Pancreas (tissue), 10 donors: ENCODE results near the gene PTAFR. TPM values are rescaled to one million over a fixed set of nuclear protein-coding genes. Genes with fewer than 3 reads are reported as not detected.

ENCODE experiments used
- ATAC-seq, 4 donors: fragments of 200-7000 bp; cut with Tn5 transposase; one replicate each; pipeline versions ENCODE4 v1.8.0 to v1.9.1; 2020; ENCODE audit warnings: mild to moderate bottlenecking in 4 of 4, moderate library complexity in 4 of 4
- DNase-seq, 6 donors: peaks; one replicate each; pipeline ENCODE4 v3.0.0-alpha.2; 2020
- FAIRE-seq: peaks from 2 replicates; lab custom pipeline; 2012; peaks lifted over from hg19 to GRCh38; lab: Jason Lieb, UNC
- H3K27ac ChIP-seq, 4 donors: fragments of 200-600 bp; sonication (generic); 1 replicate in 3 of 4; 2 replicates in 1 of 4; pipeline versions ENCODE4 v1.5.0 to v1.8.0; 2020
- H3K27me3 ChIP-seq, 4 donors: fragments of 200-600 bp; one replicate each; pipeline ENCODE4 v1.8.0; 2021
- H3K36me3 ChIP-seq, 3 donors: fragments of 200-600 bp; sonication (generic) in 1 of 3; one replicate each; pipeline versions ENCODE4 v1.5.0 to v1.8.0; 2020 to 2021
- H3K4me1 ChIP-seq, 3 donors: fragments of 200-600 bp; one replicate each; pipeline ENCODE4 v1.8.0; 2021
- H3K4me3 ChIP-seq, 4 donors: fragments of 200-600 bp; sonication (generic) in 2 of 4; one replicate each; pipeline versions ENCODE4 v1.5.0 to v1.8.0; 2020 to 2021
- H3K9me3 ChIP-seq, 4 donors: fragments of 200-600 bp; one replicate each; pipeline ENCODE4 v1.8.0; 2021
- WGBS, 2 donors: extraction: QIAGEN DNeasy Blood & Tissue Kit; methylation state at CpG; one replicate each; pipeline ENCODE4 v1.1.7; 2013; 5-methylcytosine and 5-hydroxymethylcytosine counted together
- intact Hi-C, 3 donors: fragments of 100-400 bp; cut with DNase I; formaldehyde crosslinking; loops; one replicate each; pipeline versions ENCODE4 v1.11.1 to v1.14.2; 2022
- polyA plus RNA-seq, 2 donors: library from polyadenylated mRNA; stranded (reverse); fragments of 200-250 nt; gene quantifications; one replicate each; pipeline ENCODE4 v1.2.3, GENCODE V29; 2013
- total RNA-seq, 6 donors: library from RNA; stranded (reverse); fragmentation: NEBNext Ultra II Directional in 4 of 6; extraction: Animal tissue kit (Norgen Biotek cat#: 25700) in 4 of 6; gene quantifications; one replicate each; pipeline versions ENCODE4 v1.2.1 to v1.2.4, GENCODE V29; 2021 to 2023
- TF ChIP-seq, protein P1 (sequence below), 4 donors: fragments of 200-600 bp; sonication (generic) in 3 of 4; IDR thresholded peaks; one replicate each; pipeline versions ENCODE4 v1.5.0 to v1.8.0; 2021; ENCODE audit warnings: antibody characterized with exemption in 4 of 4
- donor health status: healthy with polysubstance abuse.
- donor health status: DM: no; HTN: no; CAD: no; lungs with moderate emphysema.
- donor health status: DM: no; HTN: no; CAD: no.
- donor health status: control.
- donor health status: control.
- donor health status: Bipolar disorder and iron deficiency.
- donor health status: DM: yes; HTN: yes; CAD: no.
- donor health status: DM: no; HTN: no; CAD: no.
- donor health status: DM: no; HTN: no; CAD: no.
- donor health status: DM: yes; HTN: yes; CAD: no.

The PTAFR gene
- total and polyA plus RNA-seq, 8 donors: 0.37 to 13.7 (median 0.92) TPM

DNA sequence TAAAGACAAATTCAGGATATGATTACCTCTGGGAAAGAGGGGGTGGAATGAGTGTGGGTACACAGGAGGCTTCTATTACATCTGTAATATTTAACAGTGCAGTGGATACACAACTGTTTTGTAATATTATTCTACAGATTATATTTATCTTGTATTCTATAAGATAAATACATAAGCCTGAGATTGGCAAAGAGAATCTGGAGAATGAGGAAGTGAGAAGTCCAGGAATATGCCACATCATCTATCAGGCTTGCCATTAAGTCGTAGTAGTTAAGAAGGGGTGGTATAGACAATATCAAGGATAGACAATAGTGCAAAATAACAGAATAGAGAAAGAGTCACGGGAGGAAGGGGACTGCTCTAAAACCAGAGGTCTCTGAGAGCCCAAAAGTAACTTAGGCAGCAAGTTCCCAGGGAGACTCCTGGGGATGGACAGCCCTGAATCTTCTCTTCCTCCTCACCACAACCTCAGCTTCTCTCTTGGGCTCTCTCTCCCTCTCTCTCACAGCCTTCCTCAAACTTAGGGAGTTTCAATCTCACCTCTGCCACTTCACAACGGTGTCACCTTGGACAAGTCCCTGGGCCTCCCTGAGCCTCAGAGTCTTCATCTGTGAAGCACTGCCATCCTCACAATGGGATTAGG, 14.0 kb upstream of the PTAFR start:
- 51 to 63% methylated on average over 3 of the region's 3 CpGs for WGBS, 2 donors

DNA sequence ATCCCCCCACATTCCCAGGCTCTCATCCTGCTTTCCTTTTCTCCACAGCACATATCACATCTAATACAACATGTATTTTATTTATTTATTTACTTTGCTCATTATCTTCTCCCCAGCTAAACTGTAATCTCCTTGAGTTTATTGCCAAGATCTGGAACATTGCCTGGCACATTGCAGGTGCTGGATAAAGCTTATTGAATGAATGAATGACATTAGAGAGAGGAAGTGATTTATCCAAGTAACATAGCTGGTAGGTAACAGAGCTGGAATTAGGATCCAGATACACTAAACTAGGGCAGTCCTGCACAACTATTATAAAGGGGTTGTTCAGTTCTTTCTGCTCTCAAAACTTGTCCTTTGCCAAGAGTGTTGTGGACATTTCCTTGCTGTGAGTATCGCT, 8.6 kb upstream of the PTAFR start:
- 88 to 93% methylated on average over 1 of the region's 1 CpG for WGBS, 2 donors
- TF ChIP-seq, protein P1, sequence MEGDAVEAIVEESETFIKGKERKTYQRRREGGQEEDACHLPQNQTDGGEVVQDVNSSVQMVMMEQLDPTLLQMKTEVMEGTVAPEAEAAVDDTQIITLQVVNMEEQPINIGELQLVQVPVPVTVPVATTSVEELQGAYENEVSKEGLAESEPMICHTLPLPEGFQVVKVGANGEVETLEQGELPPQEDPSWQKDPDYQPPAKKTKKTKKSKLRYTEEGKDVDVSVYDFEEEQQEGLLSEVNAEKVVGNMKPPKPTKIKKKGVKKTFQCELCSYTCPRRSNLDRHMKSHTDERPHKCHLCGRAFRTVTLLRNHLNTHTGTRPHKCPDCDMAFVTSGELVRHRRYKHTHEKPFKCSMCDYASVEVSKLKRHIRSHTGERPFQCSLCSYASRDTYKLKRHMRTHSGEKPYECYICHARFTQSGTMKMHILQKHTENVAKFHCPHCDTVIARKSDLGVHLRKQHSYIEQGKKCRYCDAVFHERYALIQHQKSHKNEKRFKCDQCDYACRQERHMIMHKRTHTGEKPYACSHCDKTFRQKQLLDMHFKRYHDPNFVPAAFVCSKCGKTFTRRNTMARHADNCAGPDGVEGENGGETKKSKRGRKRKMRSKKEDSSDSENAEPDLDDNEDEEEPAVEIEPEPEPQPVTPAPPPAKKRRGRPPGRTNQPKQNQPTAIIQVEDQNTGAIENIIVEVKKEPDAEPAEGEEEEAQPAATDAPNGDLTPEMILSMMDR (IDR thresholded peaks at IDR 0.05): no peak
- intact Hi-C loops: no loop called here
- no peaks in the 10 kb centered on the region for H3K9me3 ChIP-seq
- H3K27me3 ChIP-seq: no peaks in the 10 kb centered on the region
- no peaks in the 10 kb centered on the region for H3K4me1 ChIP-seq
- no peak for FAIRE-seq
- no peaks in the 10 kb centered on the region for H3K36me3 ChIP-seq
- DNase-seq: no peak
- no peak for ATAC-seq
- H3K4me3 ChIP-seq: no peak overlapping the region
- H3K27ac ChIP-seq: no peak overlapping the region

More for the DNA sequence above, 14.0 kb upstream of the PTAFR start:
- Histone ChIP-seq H3K36me3 (no peaks in the 10 kb centered on the region), H3K9me3 (no peaks in the 10 kb centered on the region), H3K27me3 (no peaks in the 10 kb centered on the region), H3K4me3 (no peak overlapping the region), H3K4me1 (no peaks in the 10 kb centered on the region), H3K27ac (no peak overlapping the region)
- intact Hi-C loops: no loop called here
- FAIRE-seq (no peak), DNase-seq (no peak), ATAC-seq (peak in 1 of 4 donors; percentile 24)
- TF ChIP-seq, protein P1 (IDR thresholded peaks at IDR 0.05): no peak

DNA sequence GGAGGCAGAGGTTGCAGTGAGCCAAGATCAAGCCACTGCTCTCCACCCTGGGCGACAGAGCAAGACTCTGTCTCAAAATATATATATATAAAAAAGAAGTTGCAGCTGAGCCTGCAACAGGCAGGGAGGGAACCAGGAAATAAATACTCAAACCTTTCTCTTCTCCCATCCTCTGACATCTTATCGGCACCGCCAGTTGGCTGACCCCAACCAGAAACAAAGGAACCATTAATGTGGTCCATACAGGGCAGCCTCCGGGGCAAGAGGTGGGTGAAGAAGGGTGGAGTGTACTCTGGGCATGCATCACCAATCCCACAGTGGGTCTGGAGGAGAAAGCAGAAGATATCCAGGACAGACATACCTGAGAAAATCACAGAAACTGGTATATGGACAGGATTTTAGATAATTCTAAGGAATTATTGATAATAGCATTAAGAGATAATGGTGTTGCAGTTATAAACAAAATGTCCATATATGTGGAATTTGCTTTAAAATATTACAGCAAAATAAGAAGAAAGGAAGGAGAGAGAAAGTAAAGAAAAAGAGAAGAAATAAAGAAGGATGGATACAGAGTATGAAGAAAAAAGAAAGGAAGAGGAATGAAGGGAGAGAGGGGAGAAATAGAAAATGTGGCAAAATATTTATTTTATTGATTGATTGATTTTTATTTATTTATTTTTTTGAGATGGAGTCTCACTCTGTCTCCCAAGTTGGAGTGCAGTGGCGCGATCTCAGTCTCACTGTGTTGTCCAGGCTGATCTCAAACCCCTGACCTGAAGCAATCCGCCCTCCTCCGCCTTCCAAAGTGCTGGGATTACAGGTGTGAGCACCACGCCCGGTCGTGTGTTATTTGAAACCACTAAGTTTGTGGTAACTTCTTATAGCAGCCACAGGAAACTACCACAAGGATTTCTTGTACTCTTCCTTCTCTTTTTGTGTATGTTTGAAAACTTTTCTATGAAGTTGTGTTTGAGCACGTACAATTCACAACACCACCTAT, 4.1 kb upstream of the PTAFR start:
- ATAC-seq: no peak
- FAIRE-seq: no peak
- WGBS, 2 donors: 63 to 67% methylated on average over 12 of the region's 12 CpGs
- Histone ChIP-seq H3K27ac (no peak overlapping the region), H3K36me3 (no peaks in the 10 kb centered on the region), H3K4me3 (no peak overlapping the region), H3K9me3 (no peaks in the 10 kb centered on the region), H3K4me1 (no peaks in the 10 kb centered on the region), H3K27me3 (no peaks in the 10 kb centered on the region)
- intact Hi-C loops: no loop called here
- TF ChIP-seq, protein P1 (IDR thresholded peaks at IDR 0.05): no peak
- DNase-seq: no peak

DNA sequence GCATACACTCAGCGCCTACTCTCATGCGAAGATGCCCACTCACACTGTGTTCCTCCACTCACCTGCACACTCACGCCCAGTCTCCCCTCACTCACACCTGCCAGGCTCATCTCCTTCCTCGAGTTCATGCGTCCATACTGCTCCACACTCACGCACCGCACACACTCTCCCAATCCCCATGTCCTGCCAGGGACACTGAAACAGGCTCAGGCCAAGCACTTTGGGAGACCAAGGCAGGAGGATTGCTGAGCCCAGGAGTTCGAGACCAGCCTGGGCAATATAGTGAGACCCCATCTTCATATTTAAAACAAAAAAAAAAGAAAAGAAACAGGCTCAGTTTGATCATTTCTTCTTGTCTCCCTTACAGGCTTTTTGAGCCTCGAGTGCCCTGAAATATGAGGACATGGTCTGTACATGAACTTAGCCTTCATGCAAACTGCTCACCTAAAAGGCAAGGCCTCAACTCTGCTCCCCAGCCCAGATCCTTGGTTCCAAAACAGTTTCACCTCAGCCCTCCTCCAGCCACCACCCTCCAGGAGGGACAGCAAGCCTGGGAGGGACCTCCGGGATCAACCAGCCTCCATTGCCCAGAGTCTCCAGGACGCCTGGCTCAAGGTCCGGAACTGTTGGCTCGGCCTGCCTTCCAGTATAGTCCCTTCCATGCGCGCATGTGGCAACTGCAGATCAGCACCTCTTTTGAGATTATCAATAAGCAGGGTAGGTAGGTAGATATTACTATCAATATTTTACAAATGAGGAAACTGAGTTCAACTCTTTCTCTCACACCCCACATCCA, 2.4 kb upstream of the PTAFR start:
- Histone ChIP-seq H3K27ac (no peak overlapping the region), H3K27me3 (no peaks in the 10 kb centered on the region), H3K36me3 (no peaks in the 10 kb centered on the region), H3K4me3 (no peak overlapping the region), H3K9me3 (no peaks in the 10 kb centered on the region), H3K4me1 (no peaks in the 10 kb centered on the region)
- TF ChIP-seq, protein P1 (IDR thresholded peaks at IDR 0.05): no peak
- DNase-seq: no peak
- FAIRE-seq: no peak
- no peak for ATAC-seq
- 85 to 93% methylated on average over 15 of the region's 15 CpGs for WGBS, 2 donors
- intact Hi-C loops: no loop called here
